Neural cell (in vitro differentiated cells): ENCODE measurements around the gene NINJ1.

ENCODE experiments used
- EZH2 ChIP-seq: fragments of 200-600, 300-800 bp; shearing (Covaris generic), sonication (generic); IDR thresholded peaks from 2 replicates; pipeline ENCODE4 v1.6.1; 2014; ENCODE audit warnings: antibody characterized with exemption, low read length, borderline replicate concordance, mild to moderate bottlenecking; ENCODE audit not compliant: insufficient read depth, poor library complexity, severe bottlenecking
- MXI1 ChIP-seq: fragments of 450-650 bp; conservative IDR thresholded peaks from 2 replicates; pipeline ENCODE4 v1.6.1; 2014; ENCODE audit warnings: antibody characterized with exemption, mild to moderate bottlenecking; ENCODE audit not compliant: poor library complexity, severe bottlenecking
- POLR2AphosphoS5 ChIP-seq: IDR thresholded peaks from 2 replicates; pipeline ENCODE4 v1.6.1; 2012
- REST ChIP-seq: IDR thresholded peaks from 2 replicates; pipeline ENCODE4 v1.6.1; 2012; ENCODE audit warnings: borderline replicate concordance
- SMC3 ChIP-seq: fragments of 450-650 bp; conservative IDR thresholded peaks from 2 replicates; pipeline ENCODE4 v1.6.1; 2014; ENCODE audit warnings: antibody characterized with exemption, mild to moderate bottlenecking, moderate library complexity; ENCODE audit not compliant: poor library complexity
- TAF1 ChIP-seq: IDR thresholded peaks from 2 replicates; pipeline ENCODE4 v1.6.1; 2012; ENCODE audit warnings: low read depth
- TF ChIP-seq, protein P1 (sequence below): fragments of 450-650 bp; IDR thresholded peaks from 2 replicates; pipeline ENCODE4 v1.5.1; 2014; ENCODE audit warnings: antibody characterized with exemption, mild to moderate bottlenecking, moderate library complexity; ENCODE audit not compliant: poor library complexity, severe bottlenecking

DNA sequence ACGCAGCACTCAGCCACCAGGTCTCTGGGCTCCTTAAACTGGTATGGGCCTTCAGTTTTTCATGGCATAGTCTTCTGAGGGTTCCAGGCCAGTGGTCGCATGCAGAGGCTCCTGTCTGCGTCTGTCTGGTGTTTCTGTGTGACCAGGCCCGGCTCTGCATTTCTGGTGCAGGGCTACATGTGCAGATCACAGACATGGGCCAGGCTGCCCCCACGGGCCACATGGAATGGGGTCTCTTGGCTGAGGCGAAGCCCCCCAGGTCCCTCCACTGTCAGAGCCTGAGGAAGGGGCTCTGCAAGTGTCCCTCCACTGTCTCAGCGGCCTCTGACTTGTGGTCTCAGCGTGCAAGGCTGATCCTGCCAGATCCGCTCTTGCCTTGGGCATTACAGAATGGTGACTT lies 53.6 kb downstream of the NINJ1 start:
- TF ChIP-seq, protein P1, sequence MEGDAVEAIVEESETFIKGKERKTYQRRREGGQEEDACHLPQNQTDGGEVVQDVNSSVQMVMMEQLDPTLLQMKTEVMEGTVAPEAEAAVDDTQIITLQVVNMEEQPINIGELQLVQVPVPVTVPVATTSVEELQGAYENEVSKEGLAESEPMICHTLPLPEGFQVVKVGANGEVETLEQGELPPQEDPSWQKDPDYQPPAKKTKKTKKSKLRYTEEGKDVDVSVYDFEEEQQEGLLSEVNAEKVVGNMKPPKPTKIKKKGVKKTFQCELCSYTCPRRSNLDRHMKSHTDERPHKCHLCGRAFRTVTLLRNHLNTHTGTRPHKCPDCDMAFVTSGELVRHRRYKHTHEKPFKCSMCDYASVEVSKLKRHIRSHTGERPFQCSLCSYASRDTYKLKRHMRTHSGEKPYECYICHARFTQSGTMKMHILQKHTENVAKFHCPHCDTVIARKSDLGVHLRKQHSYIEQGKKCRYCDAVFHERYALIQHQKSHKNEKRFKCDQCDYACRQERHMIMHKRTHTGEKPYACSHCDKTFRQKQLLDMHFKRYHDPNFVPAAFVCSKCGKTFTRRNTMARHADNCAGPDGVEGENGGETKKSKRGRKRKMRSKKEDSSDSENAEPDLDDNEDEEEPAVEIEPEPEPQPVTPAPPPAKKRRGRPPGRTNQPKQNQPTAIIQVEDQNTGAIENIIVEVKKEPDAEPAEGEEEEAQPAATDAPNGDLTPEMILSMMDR, result no peak
- TF ChIP-seq EZH2, result no peak
- TF ChIP-seq POLR2AphosphoS5, result no peak
- TF ChIP-seq TAF1, result no peak
- no peak for TF ChIP-seq REST
- TF ChIP-seq SMC3, result no peak
- TF ChIP-seq MXI1, result no peak
